ENCODE results near the gene GRIP1. TPM values are rescaled to one million over a fixed set of nuclear protein-coding genes. Genes with fewer than 3 reads are reported as not detected.

GRIP1 gene
- polyA plus RNA-seq, 1 experiment, result 0.63 TPM

GRCh38 chr12:66724026-66724425, 45.1 kb upstream of the GRIP1 start:
- no peaks in the 10 kb centered on the region for H3K36me3 ChIP-seq (ENCODE audit: control insufficient read depth, insufficient read depth, low read length)
- H3K27me3 ChIP-seq (ENCODE audit: control insufficient read depth, insufficient read depth, low read length), result no peaks in the 10 kb centered on the region
- H3K4me3 ChIP-seq (ENCODE audit: low read depth, low read length), result no peak overlapping the region
- no peak for DNase-seq (ENCODE audit: low read depth)
- ChIA-PET CTCF (no interaction called here), POLR2A (no interaction called here)
- TF ChIP-seq, protein P1, sequence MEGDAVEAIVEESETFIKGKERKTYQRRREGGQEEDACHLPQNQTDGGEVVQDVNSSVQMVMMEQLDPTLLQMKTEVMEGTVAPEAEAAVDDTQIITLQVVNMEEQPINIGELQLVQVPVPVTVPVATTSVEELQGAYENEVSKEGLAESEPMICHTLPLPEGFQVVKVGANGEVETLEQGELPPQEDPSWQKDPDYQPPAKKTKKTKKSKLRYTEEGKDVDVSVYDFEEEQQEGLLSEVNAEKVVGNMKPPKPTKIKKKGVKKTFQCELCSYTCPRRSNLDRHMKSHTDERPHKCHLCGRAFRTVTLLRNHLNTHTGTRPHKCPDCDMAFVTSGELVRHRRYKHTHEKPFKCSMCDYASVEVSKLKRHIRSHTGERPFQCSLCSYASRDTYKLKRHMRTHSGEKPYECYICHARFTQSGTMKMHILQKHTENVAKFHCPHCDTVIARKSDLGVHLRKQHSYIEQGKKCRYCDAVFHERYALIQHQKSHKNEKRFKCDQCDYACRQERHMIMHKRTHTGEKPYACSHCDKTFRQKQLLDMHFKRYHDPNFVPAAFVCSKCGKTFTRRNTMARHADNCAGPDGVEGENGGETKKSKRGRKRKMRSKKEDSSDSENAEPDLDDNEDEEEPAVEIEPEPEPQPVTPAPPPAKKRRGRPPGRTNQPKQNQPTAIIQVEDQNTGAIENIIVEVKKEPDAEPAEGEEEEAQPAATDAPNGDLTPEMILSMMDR (IDR thresholded peaks at IDR 0.05; ENCODE audit: insufficient read depth, low read depth, low read length), result no peak

DNA sequence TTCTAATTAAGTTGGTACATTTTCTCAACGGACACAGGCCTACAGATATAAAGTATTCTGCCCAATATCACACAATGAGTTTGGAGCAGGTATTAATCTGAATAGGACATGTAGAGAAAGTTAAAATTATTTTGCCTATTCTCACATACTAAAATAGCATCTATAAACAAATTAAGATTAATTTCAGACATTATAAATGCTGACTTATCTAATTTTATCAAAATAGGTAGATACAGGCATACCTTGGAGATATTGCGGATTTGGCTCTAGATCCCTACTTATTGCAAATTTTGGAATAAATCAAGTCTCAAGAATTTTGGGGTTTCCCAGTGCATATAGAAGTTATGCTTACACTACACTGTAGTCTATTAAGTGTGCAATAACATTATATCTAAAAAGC, 41.0 kb upstream of the GRIP1 start:
- TF ChIP-seq, protein P1 (IDR thresholded peaks at IDR 0.05; ENCODE audit: insufficient read depth, low read depth, low read length), result no peak
- Histone ChIP-seq H3K27me3 (ENCODE audit: control insufficient read depth, insufficient read depth, low read length) (no peaks in the 10 kb centered on the region), H3K4me3 (ENCODE audit: low read depth, low read length) (no peak overlapping the region), H3K36me3 (ENCODE audit: control insufficient read depth, insufficient read depth, low read length) (no peaks in the 10 kb centered on the region)
- ChIA-PET POLR2A (no interaction called here), CTCF (no interaction called here)
- DNase-seq (ENCODE audit: low read depth), result no peak

GRCh38 chr12:66717036-66717673, 38.3 kb upstream of the GRIP1 start:
- TF ChIP-seq, protein P1 (IDR thresholded peaks at IDR 0.05; ENCODE audit: insufficient read depth, low read depth, low read length), result no peak
- POLR2A ChIA-PET, result no interaction called here
- H3K36me3 ChIP-seq (ENCODE audit: control insufficient read depth, insufficient read depth, low read length), result no peaks in the 10 kb centered on the region
- CTCF ChIA-PET, result interaction anchor here (1.1 kb wide), 1 partner anchor 8 kb away, joined by 4 read pairs; no protein-coding TSS in a partner anchor
- H3K27me3 ChIP-seq (ENCODE audit: control insufficient read depth, insufficient read depth, low read length), result no peaks in the 10 kb centered on the region
- no peak overlapping the region for H3K4me3 ChIP-seq (ENCODE audit: low read depth, low read length)
- no peak for DNase-seq (ENCODE audit: low read depth)

GRCh38 chr12:66716522-66716921, 37.6 kb upstream of the GRIP1 start:
- ChIA-PET CTCF (interaction anchor here (1.1 kb wide), 1 partner anchor 8 kb away, joined by 4 read pairs; no protein-coding TSS in a partner anchor), POLR2A (no interaction called here)
- TF ChIP-seq, protein P1 (IDR thresholded peaks at IDR 0.05; ENCODE audit: insufficient read depth, low read depth, low read length), result no peak
- no peak for DNase-seq (ENCODE audit: low read depth)
- Histone ChIP-seq H3K4me3 (ENCODE audit: low read depth, low read length) (no peak overlapping the region), H3K36me3 (ENCODE audit: control insufficient read depth, insufficient read depth, low read length) (no peaks in the 10 kb centered on the region), H3K27me3 (ENCODE audit: control insufficient read depth, insufficient read depth, low read length) (no peaks in the 10 kb centered on the region)

GRCh38 chr12:66714709-66715108, 35.8 kb upstream of the GRIP1 start:
- H3K27me3 ChIP-seq (ENCODE audit: control insufficient read depth, insufficient read depth, low read length), result no peaks in the 10 kb centered on the region
- H3K4me3 ChIP-seq (ENCODE audit: low read depth, low read length), result no peak overlapping the region
- ChIA-PET POLR2A (no interaction called here), CTCF (no interaction called here)
- DNase-seq (ENCODE audit: low read depth), result no peak
- TF ChIP-seq, protein P1 (IDR thresholded peaks at IDR 0.05; ENCODE audit: insufficient read depth, low read depth, low read length), result no peak
- no peaks in the 10 kb centered on the region for H3K36me3 ChIP-seq (ENCODE audit: control insufficient read depth, insufficient read depth, low read length)
